ENCODE measurements around the gene MATN1.

The MATN1 gene

GRCh38 chr1:30762930-30763650, 39.7 kb upstream of the MATN1 start:
- Histone ChIP-seq H3K4me1 (ENCODE audit: control insufficient read depth, insufficient read depth, low read length) (peaks cover 14% of the 10 kb centered on the region), H3K27me3 (ENCODE audit: control insufficient read depth, insufficient read depth, low read length) (no peaks in the 10 kb centered on the region), H3K27ac (ENCODE audit: low read depth, low read length) (peak overlapping the region; percentile 76), H3K36me3 (ENCODE audit: control insufficient read depth, insufficient read depth, low read length) (no peaks in the 10 kb centered on the region), H3K9ac (ENCODE audit: low read length) (no peak overlapping the region), H3K4me3 (ENCODE audit: low read length) (no peak overlapping the region)

- Histone ChIP-seq H3K36me3 (ENCODE audit: control insufficient read depth, insufficient read depth, low read length) (no peaks in the 10 kb centered on the region), H3K4me3 (ENCODE audit: low read length) (no peak overlapping the region), H3K27me3 (ENCODE audit: control insufficient read depth, insufficient read depth, low read length) (no peaks in the 10 kb centered on the region), H3K27ac (ENCODE audit: low read depth, low read length) (no peak overlapping the region), H3K4me1 (ENCODE audit: control insufficient read depth, insufficient read depth, low read length) (peaks cover 14% of the 10 kb centered on the region), H3K9ac (ENCODE audit: low read length) (no peak overlapping the region)
Observed at GRCh38 chr1:30762152-30762929, 39.0 kb upstream of the MATN1 start.

- H3K27ac ChIP-seq (ENCODE audit: low read depth, low read length): no peak overlapping the region
- no peak overlapping the region for H3K9ac ChIP-seq (ENCODE audit: low read length)
- H3K4me1 ChIP-seq (ENCODE audit: control insufficient read depth, insufficient read depth, low read length): peaks cover 14% of the 10 kb centered on the region
Observed at GRCh38 chr1:30761381-30762151, 38.2 kb upstream of the MATN1 start.

GRCh38 chr1:30760596-30761324, 37.4 kb upstream of the MATN1 start:
- Histone ChIP-seq H3K27ac (ENCODE audit: low read depth, low read length) (no peak overlapping the region), H3K4me1 (ENCODE audit: control insufficient read depth, insufficient read depth, low read length) (peaks cover 14% of the 10 kb centered on the region), H3K27me3 (ENCODE audit: control insufficient read depth, insufficient read depth, low read length) (no peaks in the 10 kb centered on the region), H3K36me3 (ENCODE audit: control insufficient read depth, insufficient read depth, low read length) (no peaks in the 10 kb centered on the region), H3K4me3 (ENCODE audit: low read length) (no peak overlapping the region), H3K9ac (ENCODE audit: low read length) (no peak overlapping the region)

More at GRCh38 chr1:30761381-30762151, 38.2 kb upstream of the MATN1 start:
- Histone ChIP-seq H3K4me3 (ENCODE audit: low read length) (no peak overlapping the region), H3K27me3 (ENCODE audit: control insufficient read depth, insufficient read depth, low read length) (no peaks in the 10 kb centered on the region), H3K36me3 (ENCODE audit: control insufficient read depth, insufficient read depth, low read length) (no peaks in the 10 kb centered on the region)

GRCh38 chr1:30759718-30760281, 36.4 kb upstream of the MATN1 start:
- no peak overlapping the region for H3K27ac ChIP-seq (ENCODE audit: low read depth, low read length)
- H3K4me1 ChIP-seq (ENCODE audit: control insufficient read depth, insufficient read depth, low read length): peaks cover 14% of the 10 kb centered on the region
- H3K36me3 ChIP-seq (ENCODE audit: control insufficient read depth, insufficient read depth, low read length): no peaks in the 10 kb centered on the region
- H3K9ac ChIP-seq (ENCODE audit: low read length): no peak overlapping the region
- H3K27me3 ChIP-seq (ENCODE audit: control insufficient read depth, insufficient read depth, low read length): no peaks in the 10 kb centered on the region
- no peak overlapping the region for H3K4me3 ChIP-seq (ENCODE audit: low read length)

- Histone ChIP-seq H3K27me3 (ENCODE audit: control insufficient read depth, insufficient read depth, low read length) (no peaks in the 10 kb centered on the region), H3K36me3 (ENCODE audit: control insufficient read depth, insufficient read depth, low read length) (no peaks in the 10 kb centered on the region), H3K4me3 (ENCODE audit: low read length) (no peak overlapping the region), H3K4me1 (ENCODE audit: control insufficient read depth, insufficient read depth, low read length) (peaks cover 10% of the 10 kb centered on the region), H3K27ac (ENCODE audit: low read depth, low read length) (no peak overlapping the region), H3K9ac (ENCODE audit: low read length) (no peak overlapping the region)
Observed at GRCh38 chr1:30758785-30759380, 35.5 kb upstream of the MATN1 start.

- Histone ChIP-seq H3K27me3 (ENCODE audit: control insufficient read depth, insufficient read depth, low read length) (no peaks in the 10 kb centered on the region), H3K9ac (ENCODE audit: low read length) (peak overlapping the region; percentile 21), H3K36me3 (ENCODE audit: control insufficient read depth, insufficient read depth, low read length) (no peaks in the 10 kb centered on the region), H3K4me3 (ENCODE audit: low read length) (no peak overlapping the region), H3K4me1 (ENCODE audit: control insufficient read depth, insufficient read depth, low read length) (peaks cover 3% of the 10 kb centered on the region), H3K27ac (ENCODE audit: low read depth, low read length) (no peak overlapping the region)
Observed at GRCh38 chr1:30758121-30758688, 34.8 kb upstream of the MATN1 start.

GRCh38 chr1:30757352-30758120, 34.2 kb upstream of the MATN1 start, which contains the start of gene LAPTM5:
Gene LAPTM5 (minus strand): TSS chr1:30757774. CDS start chr1:30757745, 29 bp downstream.
- no peaks in the 10 kb centered on the region for H3K27me3 ChIP-seq (ENCODE audit: control insufficient read depth, insufficient read depth, low read length)
- peak within 1 kb of the TSS; percentile 51 for H3K4me3 ChIP-seq (ENCODE audit: low read length)
- H3K9ac ChIP-seq (ENCODE audit: low read length): peak within 1 kb of the TSS; percentile 57
- H3K27ac ChIP-seq (ENCODE audit: low read depth, low read length): peak within 1 kb of the TSS; percentile 54
- H3K36me3 ChIP-seq (ENCODE audit: control insufficient read depth, insufficient read depth, low read length): no peaks in the 10 kb centered on the region
- peaks cover 3% of the 10 kb centered on the region for H3K4me1 ChIP-seq (ENCODE audit: control insufficient read depth, insufficient read depth, low read length)

- Histone ChIP-seq H3K4me1 (ENCODE audit: control insufficient read depth, insufficient read depth, low read length) (peaks cover under 1% of the 10 kb centered on the region), H3K9ac (ENCODE audit: low read length) (peak overlapping the region; percentile 57), H3K4me3 (ENCODE audit: low read length) (peak overlapping the region; percentile 51), H3K36me3 (ENCODE audit: control insufficient read depth, insufficient read depth, low read length) (no peaks in the 10 kb centered on the region), H3K27ac (ENCODE audit: low read depth, low read length) (peak overlapping the region; percentile 54), H3K27me3 (ENCODE audit: control insufficient read depth, insufficient read depth, low read length) (no peaks in the 10 kb centered on the region)
Observed at GRCh38 chr1:30756545-30757351, 33.4 kb upstream of the MATN1 start.

GRCh38 chr1:30756206-30756544, 32.8 kb upstream of the MATN1 start:
- Histone ChIP-seq H3K27me3 (ENCODE audit: control insufficient read depth, insufficient read depth, low read length) (no peaks in the 10 kb centered on the region), H3K27ac (ENCODE audit: low read depth, low read length) (no peak overlapping the region), H3K4me1 (ENCODE audit: control insufficient read depth, insufficient read depth, low read length) (no peaks in the 10 kb centered on the region), H3K36me3 (ENCODE audit: control insufficient read depth, insufficient read depth, low read length) (no peaks in the 10 kb centered on the region), H3K4me3 (ENCODE audit: low read length) (peak overlapping the region; percentile 45), H3K9ac (ENCODE audit: low read length) (no peak overlapping the region)

All from rectal smooth muscle tissue (tissue), 1 donor.